Measurements from ENCODE around the gene EDN3. TPM values are rescaled to one million over a fixed set of nuclear protein-coding genes. Genes with fewer than 3 reads are reported as not detected.

Gene EDN3
- total RNA-seq (ENCODE audit: low replicate concordance): not detected in 2 replicates

- no peak for TF ChIP-seq CTCF (IDR thresholded peaks at IDR 0.05; ENCODE audit: insufficient read depth, low read length)
- no peak within 1 kb of the TSS for H3K4me3 ChIP-seq (ENCODE audit: low read depth, low read length)
- no peak for DNase-seq (ENCODE audit: low read depth)
Measured at GRCh38 chr20:59300333-59301081, at the start of gene EDN3. Gene EDN3, plus strand, starts transcription at chr20:59300611. Its CDS starts 202 bp downstream, at chr20:59300813.

- DNase-seq (ENCODE audit: low read depth): no peak
- H3K4me3 ChIP-seq (ENCODE audit: low read depth, low read length): no peak overlapping the region
- TF ChIP-seq CTCF (IDR thresholded peaks at IDR 0.05; ENCODE audit: insufficient read depth, low read length): no peak
Measured at GRCh38 chr20:59253325-59253724, 47.1 kb upstream of the EDN3 start.

GRCh38 chr20:59253779-59254319 is 46.6 kb upstream of the EDN3 start:
- no peak overlapping the region for H3K4me3 ChIP-seq (ENCODE audit: low read depth, low read length)
- no peak for TF ChIP-seq CTCF (IDR thresholded peaks at IDR 0.05; ENCODE audit: insufficient read depth, low read length)
- DNase-seq (ENCODE audit: low read depth): no peak

- TF ChIP-seq CTCF (IDR thresholded peaks at IDR 0.05; ENCODE audit: insufficient read depth, low read length): no peak
- H3K4me3 ChIP-seq (ENCODE audit: low read depth, low read length): no peak overlapping the region
- no peak for DNase-seq (ENCODE audit: low read depth)
Measured at GRCh38 chr20:59255256-59255655, 45.2 kb upstream of the EDN3 start.

- no peak overlapping the region for H3K4me3 ChIP-seq (ENCODE audit: low read depth, low read length)
- no peak for TF ChIP-seq CTCF (IDR thresholded peaks at IDR 0.05; ENCODE audit: insufficient read depth, low read length)
- DNase-seq (ENCODE audit: low read depth): no peak
Measured at GRCh38 chr20:59258221-59258621, 42.2 kb upstream of the EDN3 start.

- TF ChIP-seq CTCF (IDR thresholded peaks at IDR 0.05; ENCODE audit: insufficient read depth, low read length): no peak
- no peak for DNase-seq (ENCODE audit: low read depth)
- H3K4me3 ChIP-seq (ENCODE audit: low read depth, low read length): no peak overlapping the region
Measured at GRCh38 chr20:59259946-59260345, 40.5 kb upstream of the EDN3 start.
